Measurements from ENCODE around the gene RC3H2. TPM values are rescaled to one million over a fixed set of nuclear protein-coding genes. Genes with fewer than 3 reads are reported as not detected.

The RC3H2 gene
- total and polyA plus RNA-seq, 2 of the 13 experiments (the other 11 are each of a cell fraction or from before 2014, with no cell fraction given): 21.0 to 36.4 TPM

GRCh38 chr9:122948313-122948712 is 43.2 kb upstream of the RC3H2 start:
- no peak for FAIRE-seq
- Histone ChIP-seq H2AFZ (ENCODE audit: low read length) (no peak overlapping the region), H3K4me1 (ENCODE audit: insufficient read depth, low read length) (peaks cover 49% of the 10 kb centered on the region), H3K9me3 (ENCODE audit: low read length) (no peaks in the 10 kb centered on the region), H3K79me2 (ENCODE audit: insufficient read depth, low read length) (peaks cover 86% of the 10 kb centered on the region), H3K4me3 (replicated peaks in 1 of 3; ENCODE audit: insufficient read depth in 1 of 3, low read depth in 2 of 3, low read length in 3 of 3) (no peak overlapping the region), H4K20me1 (ENCODE audit: insufficient read depth, low read length) (no peaks in the 10 kb centered on the region), H3K4me2 (ENCODE audit: low read depth, low read length) (no peak overlapping the region), H3K27me3 (ENCODE audit: control insufficient read depth in 1 of 2, insufficient read depth in 2 of 2, low read length in 2 of 2) (no peaks in the 10 kb centered on the region), H3K36me3 (replicated peaks in 1 of 2; ENCODE audit: control insufficient read depth in 1 of 2, insufficient read depth in 2 of 2, low read length in 2 of 2) (peaks cover 0 to 2% of the 10 kb centered on the region in 2 experiments; a peak in 2 of 5 replicates), H3K27ac (ENCODE audit: extremely low read length, insufficient read depth, low read length) (no peak overlapping the region), H3K9ac (ENCODE audit: insufficient read depth, low read depth, low read length) (no peak overlapping the region)
- CTCF ChIA-PET (ENCODE audit: low intra/inter-chr PET ratio, low total read pairs): no interaction called here
- no TSS peak for BruUV-seq (replicated peaks)
- no peak for DNase-seq (ENCODE audit: low spot score)
- ATAC-seq: no peak
- intact Hi-C loops (cut with micrococcal nuclease; ENCODE audit: unreplicated experiment): loop anchor here (10.0 kb wide), 1 partner anchor 46 kb away; no protein-coding TSS in a partner anchor
- in situ Hi-C loops (cut with HindIII; ENCODE audit: extremely low pct_ligation_motif_present, low pct_unique_long_range_greater_than_20kb): no loop called here
- TF ChIP-seq, protein P1, sequence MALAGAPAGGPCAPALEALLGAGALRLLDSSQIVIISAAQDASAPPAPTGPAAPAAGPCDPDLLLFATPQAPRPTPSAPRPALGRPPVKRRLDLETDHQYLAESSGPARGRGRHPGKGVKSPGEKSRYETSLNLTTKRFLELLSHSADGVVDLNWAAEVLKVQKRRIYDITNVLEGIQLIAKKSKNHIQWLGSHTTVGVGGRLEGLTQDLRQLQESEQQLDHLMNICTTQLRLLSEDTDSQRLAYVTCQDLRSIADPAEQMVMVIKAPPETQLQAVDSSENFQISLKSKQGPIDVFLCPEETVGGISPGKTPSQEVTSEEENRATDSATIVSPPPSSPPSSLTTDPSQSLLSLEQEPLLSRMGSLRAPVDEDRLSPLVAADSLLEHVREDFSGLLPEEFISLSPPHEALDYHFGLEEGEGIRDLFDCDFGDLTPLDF (CRISPR knock-in tag; IDR thresholded peaks at IDR 0.05): no peak
- TF ChIP-seq ZNF383 (CRISPR knock-in tag; IDR thresholded peaks at IDR 0.05; ENCODE audit: borderline replicate concordance) (no peak), SNAPC2 (CRISPR knock-in tag; IDR thresholded peaks at IDR 0.05) (no peak), ZNF629 (CRISPR knock-in tag; conservative IDR thresholded peaks at IDR 0.05) (0 out of 2 replicates have a peak, but pooled peaks have one; percentile 22), EP300 (IDR thresholded peaks at IDR 0.05; ENCODE audit: low read depth in 2 of 2, low read length in 2 of 2) (no peak), EP300 (CRISPR knock-in tag; IDR thresholded peaks at IDR 0.05; ENCODE audit: borderline replicate concordance) (no peak), TAF1 (CRISPR knock-in tag; IDR thresholded peaks at IDR 0.05) (no peak), NFKBIZ (CRISPR knock-in tag; IDR thresholded peaks at IDR 0.05) (no peak)
- TF ChIP-seq, protein P2, sequence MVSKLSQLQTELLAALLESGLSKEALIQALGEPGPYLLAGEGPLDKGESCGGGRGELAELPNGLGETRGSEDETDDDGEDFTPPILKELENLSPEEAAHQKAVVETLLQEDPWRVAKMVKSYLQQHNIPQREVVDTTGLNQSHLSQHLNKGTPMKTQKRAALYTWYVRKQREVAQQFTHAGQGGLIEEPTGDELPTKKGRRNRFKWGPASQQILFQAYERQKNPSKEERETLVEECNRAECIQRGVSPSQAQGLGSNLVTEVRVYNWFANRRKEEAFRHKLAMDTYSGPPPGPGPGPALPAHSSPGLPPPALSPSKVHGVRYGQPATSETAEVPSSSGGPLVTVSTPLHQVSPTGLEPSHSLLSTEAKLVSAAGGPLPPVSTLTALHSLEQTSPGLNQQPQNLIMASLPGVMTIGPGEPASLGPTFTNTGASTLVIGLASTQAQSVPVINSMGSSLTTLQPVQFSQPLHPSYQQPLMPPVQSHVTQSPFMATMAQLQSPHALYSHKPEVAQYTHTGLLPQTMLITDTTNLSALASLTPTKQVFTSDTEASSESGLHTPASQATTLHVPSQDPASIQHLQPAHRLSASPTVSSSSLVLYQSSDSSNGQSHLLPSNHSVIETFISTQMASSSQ (IDR thresholded peaks at IDR 0.05; ENCODE audit: low read depth): no peak
- TF ChIP-seq, protein P2 (CRISPR knock-in tag; IDR thresholded peaks at IDR 0.05; ENCODE audit: borderline replicate concordance): no peak
- POLR2A ChIA-PET: interaction anchor here (1.0 kb wide), 1 partner anchor 43 kb away, joined by 3 read pairs; the partner anchor contains the start of gene RC3H2
- WGBS (ENCODE audit: low lambda C conversion rate): 94% methylated on average over 3 of the region's 3 CpGs
